Measurements from ENCODE around the gene ZFP69B.

ZFP69B gene

DNA sequence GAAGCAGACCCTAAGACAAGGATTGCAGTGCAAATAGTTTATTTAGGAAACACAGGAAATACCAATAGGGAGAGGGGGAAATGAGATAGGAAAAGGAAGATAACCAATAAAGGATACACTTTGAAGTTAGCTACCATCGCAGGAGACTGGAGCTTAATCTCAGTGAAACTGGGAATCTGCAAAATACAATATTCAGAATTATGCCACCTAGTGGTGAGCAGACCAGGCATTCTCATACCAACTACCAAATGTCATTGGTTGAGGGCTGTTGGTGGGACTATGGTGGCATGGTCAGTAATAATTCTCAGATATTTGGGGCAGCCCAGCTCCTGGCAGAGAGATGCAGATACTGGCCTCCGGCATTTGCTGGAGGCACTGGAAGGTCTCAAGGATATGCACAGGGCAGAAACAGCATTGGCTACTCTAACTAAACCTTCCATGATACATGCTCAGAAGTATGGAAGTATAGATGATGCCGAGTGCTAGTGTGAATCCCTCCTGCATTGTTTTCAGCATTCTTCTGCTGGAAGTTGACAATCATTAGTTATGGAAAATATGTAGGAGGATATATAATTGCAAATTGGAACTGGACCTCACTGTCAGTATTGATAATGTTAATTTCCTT is 11.8 kb upstream of the ZFP69B start:
- peak; percentile 59 for DNase-seq

DNA sequence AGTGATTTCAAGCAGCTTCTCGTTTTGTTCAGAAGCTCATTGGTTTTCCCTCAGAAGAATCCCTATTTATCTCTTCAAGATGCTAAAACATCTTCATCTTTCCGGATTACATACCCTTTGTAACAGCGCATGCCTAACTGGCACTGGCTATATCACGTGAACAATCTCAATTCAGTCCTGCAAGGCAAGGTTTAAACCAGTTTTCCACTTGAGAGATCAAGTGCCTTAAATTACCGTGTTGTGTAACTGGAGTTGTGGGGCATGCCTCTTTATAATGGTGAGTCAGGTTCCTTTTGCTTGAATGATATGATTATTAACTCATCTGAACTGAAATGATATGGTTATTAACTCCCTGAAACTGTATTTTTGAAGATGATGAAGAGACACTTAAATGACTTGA is 11.0 kb upstream of the ZFP69B start:
- no peak for DNase-seq

DNA sequence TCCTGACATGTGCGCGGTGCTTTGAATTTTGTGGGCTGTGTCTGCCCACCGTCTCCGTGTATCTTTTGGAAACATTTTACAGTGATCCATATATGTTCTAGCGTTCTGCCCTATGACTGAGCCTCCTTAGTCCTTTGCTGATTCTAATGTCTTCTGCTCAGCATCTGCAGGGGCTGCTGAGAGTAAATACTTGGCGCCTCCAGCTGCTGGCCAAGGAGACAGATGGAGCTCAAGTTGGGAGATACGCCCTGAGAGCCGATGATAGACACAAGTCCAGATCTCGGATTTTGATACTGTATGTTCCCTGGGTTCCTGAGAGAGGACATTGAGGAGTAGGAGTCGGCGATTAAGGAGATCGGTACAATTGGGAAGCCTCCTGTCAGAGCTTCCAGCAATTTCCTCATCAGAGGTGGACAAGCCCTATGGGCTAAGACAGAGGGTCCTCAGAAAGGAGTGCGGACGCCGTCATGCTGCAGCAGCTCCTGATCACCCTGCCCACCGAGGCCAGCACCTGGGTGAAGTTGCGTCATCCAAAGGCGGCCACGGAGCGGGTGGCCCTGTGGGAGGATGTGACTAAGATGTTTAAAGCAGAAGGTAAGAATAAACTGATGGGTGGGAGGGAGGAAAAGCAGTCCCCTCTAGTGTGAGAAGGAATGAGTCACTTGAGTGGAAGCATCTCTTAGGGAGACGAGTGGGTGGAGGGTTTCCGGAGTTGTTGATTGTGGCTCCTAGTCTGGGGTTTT is 390 bp downstream of the ZFP69B start:
- DNase-seq: peak; percentile 51

DNA sequence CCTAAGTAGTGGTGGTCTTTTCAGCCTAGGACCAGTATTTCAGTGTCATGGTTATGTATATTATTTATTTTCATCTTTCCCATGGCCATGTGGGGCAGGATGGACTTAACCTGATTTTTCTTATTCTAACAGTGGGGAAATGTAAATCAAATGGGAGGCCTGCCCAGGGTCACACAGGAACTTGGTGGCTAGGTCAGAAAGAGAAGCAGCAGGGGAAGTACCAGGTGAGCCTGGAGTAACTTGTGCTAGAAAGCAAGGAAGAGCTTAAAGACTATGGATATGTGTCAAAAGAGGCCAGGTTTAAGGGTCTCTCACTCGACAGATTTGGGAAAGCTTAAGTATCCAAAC is 936 bp downstream of the ZFP69B start:
- DNase-seq: no peak

DNA sequence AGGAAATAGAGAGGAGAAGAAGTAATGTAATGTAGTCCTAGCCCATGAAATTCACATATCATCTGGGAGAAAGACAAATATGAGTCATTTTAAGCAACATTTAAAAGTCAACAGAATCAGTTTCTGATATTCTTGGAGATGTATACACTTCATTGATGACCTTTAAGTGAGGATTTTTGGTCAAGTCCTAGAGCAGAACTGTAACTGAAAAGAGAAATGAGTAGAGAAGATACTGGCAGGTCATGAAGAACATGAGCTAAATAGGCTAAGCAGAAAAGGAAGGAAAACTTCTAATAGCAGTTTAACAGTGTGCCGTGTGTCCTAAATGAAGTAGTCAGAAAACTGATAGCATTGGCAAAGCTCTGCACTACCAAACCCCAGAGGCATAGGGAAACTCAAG is 4.6 kb downstream of the ZFP69B start:
- no peak for DNase-seq

DNA sequence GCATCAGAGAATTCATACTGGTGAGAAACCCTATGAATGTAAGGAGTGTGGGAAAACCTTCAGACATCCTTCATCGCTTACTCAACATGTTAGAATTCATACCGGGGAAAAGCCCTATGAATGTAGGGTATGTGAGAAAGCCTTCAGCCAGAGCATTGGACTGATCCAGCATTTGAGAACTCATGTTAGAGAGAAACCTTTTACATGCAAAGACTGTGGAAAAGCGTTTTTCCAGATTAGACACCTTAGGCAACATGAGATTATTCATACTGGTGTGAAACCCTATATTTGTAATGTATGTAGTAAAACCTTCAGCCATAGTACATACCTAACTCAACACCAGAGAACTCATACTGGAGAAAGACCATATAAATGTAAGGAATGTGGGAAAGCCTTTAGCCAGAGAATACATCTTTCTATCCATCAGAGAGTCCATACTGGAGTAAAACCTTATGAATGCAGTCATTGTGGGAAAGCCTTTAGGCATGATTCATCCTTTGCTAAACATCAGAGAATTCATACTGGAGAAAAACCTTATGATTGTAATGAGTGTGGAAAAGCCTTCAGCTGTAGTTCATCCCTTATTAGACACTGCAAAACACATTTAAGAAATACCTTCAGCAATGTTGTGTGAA is 12.8 kb downstream of the ZFP69B start:
- peak; percentile 30 for DNase-seq

DNA sequence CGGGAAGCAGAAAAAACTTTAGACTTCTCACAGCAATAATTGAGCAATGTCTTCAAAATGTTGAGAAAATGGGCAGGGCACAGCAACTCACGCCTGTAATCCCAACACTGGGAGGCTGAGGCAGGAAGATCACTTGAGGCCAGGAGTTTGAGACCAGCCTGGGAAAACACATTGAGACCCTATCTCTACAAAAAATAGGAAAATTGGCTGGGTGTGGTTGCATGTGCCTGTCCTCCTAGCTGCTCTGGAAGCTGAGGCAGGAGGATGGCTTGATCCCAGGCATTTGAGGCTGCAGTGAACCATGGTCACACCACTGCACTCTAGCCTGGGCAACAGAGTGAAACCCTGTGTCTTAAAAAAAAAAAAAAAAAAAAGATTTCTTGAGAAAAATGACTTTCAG is 19.1 kb downstream of the ZFP69B start:
- no peak for DNase-seq

DNA sequence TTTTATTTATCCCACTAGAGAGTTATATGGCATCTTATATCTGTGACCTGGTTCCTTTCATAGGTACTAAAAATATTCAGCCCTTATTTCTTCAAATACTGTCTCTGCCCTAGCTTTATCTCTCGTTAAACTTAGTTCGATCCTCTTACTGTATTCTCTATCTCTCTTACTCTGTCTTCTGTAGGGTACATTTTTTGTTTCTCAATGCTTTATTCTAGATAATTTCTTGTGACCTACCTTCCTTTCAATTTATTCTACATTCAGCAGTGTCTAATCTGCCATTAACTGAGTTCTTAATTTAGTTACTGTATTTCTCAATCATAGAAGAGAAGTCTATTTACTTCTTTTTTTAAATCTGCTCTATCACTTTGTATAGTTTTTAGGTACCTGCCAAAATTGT is 25.0 kb downstream of the ZFP69B start:
- no peak for DNase-seq

DNA sequence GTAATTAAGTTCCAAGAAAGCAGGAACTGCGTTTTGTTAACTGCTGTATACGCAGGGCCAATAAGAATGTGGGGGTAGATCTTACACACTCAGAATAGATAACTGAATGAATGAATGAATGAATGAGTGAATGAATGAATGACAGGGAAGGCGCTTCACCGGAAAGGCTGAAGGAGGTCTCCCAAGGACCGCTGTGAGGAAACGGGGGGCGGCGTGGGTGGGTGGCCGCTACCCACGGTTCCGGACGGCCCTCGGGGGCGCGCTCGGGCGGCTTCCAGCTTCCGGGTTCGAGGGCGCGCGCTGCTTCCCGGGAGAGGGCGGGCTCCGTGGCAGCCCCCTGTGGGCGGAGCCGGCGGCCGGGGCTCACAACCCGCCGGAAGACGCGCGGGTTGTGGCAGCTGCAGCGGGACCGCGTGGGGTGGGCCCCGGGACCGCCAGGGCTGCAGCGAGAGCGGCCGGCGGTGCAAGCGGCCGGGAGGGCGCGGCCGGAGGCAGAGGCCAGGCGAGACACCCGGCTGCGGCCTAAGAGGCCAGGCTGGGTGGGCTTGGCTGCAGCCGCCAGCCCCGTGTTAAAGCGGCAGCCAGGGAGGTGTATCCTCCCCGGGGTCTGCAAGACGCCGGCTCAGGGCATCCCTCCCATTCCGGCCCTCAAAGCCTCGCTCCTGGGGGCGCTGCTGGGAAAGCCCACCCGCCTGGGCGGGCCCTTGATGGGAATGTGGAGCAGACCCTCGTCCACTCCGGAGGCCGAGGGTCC is 26.8 kb downstream of the ZFP69B start, which contains the start of gene ZFP69:
ZFP69 (plus strand) TSS at position 367 of the 754 bp plus-strand sequence. CDS start 2,072 bp downstream, outside the sequence.
- peak; percentile 89 for DNase-seq

DNA sequence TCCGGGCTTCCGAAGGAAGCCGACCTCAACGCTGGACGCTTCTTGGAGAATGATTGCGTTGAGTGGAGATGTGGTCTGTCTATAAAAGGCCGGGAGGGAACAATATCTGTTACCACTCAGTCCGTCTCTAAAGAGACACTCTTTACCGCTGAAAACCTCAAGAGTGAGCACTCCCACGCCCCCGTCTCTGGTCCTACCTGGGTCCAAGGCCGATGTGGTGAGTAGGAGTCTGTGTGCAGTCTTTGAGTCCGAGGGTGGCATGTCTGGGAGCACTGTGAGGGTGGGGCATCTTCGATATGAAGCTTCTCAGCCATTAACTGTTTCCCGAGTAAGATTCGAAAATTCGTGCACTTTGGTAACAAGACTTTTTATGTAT is 27.4 kb downstream of the ZFP69B start:
- DNase-seq: peak; percentile 60

DNA sequence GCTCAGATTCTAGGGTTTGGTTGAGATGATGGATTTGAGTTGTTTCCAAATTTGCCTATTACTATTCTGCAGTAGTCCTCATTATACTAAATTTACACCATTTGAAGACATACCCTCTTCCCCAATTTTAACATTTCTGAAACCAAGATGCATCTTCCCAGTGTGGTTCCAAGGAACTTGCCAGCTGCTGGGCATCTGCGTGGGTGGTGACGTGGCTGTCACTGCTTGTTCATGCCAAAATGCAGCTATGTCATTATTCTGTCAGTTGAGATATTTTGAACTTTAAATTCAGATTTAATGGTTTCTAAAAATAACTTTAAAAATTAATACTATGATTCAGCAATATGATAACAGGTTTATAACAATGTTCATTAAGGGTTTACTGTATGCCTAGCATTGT is 28.0 kb downstream of the ZFP69B start:
- no peak for DNase-seq

DNA sequence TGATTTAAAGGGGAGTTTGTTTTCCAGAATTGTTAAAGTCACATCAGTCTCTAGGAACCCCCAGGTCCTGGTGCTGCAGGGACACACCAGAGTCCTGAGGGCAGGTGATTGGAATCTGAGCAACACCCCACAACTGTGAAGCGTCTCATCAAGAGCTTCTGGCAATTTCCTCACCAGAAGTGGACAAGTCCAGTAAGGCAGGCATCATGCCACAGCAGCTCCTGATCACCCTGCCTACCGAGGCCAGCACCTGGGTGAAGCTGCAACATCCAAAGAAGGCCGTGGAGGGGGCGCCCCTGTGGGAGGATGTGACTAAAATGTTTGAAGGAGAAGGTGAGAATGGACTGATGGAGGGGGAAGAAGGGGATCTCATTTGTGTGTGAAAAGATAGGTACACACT is 28.9 kb downstream of the ZFP69B start:
- no peak for DNase-seq

DNA sequence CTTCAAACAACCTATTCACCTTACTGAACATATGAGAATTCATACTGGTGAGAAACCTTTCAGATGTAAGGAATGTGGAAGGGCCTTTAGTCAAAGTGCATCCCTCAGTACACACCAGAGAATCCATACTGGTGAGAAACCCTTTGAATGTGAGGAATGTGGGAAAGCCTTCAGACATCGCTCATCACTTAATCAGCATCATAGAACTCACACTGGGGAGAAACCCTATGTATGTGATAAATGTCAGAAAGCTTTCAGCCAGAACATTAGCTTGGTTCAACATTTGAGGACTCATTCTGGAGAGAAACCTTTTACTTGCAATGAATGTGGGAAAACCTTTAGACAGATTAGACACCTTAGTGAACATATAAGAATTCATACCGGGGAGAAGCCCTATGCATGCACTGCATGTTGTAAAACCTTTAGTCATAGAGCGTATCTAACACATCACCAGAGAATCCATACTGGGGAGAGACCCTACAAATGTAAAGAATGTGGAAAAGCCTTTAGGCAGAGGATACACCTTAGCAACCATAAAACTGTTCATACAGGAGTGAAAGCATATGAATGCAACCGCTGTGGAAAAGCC is 45.1 kb downstream of the ZFP69B start:
- DNase-seq: no peak

DNA sequence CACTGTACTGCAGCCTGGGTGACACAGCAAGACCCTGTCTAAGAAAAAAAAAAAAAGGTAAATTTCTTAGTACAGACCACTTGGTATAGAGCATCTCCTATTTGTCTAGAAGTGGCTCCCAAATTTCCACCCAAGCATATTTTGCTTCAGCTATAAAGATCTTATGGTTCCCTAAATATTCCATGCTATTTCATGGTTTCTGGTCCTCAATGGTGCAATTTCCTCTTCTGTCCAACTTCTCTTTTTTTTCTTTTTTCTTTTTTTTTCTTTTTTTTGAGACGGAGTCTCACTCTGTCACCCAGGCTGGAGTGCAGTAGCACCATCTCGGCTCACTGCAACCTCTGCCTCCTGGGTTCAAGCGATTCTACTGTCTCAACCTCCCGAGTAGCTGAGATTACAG is 52.4 kb downstream of the ZFP69B start:
- peak; percentile 13 for DNase-seq

DNA sequence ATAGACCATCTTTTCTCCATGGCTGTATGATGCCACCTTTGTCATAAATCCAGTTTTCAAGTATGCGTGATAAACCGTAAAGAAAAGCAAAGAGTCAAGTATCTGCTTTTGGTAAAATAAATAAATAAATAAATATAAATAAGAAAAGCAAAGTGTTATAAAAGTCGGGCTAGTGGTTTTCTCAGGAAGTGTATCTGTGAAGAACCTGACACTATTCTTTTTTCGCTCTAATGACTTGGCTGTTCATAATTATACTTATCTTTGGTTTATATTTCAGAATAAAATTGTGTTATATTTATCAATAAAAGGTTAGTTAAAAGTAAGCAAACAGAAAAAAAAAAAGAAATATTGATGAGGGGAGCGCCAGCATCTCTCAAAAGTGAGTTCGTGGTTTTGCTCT is 57.7 kb downstream of the ZFP69B start:
- peak; percentile 4 for DNase-seq

DNA sequence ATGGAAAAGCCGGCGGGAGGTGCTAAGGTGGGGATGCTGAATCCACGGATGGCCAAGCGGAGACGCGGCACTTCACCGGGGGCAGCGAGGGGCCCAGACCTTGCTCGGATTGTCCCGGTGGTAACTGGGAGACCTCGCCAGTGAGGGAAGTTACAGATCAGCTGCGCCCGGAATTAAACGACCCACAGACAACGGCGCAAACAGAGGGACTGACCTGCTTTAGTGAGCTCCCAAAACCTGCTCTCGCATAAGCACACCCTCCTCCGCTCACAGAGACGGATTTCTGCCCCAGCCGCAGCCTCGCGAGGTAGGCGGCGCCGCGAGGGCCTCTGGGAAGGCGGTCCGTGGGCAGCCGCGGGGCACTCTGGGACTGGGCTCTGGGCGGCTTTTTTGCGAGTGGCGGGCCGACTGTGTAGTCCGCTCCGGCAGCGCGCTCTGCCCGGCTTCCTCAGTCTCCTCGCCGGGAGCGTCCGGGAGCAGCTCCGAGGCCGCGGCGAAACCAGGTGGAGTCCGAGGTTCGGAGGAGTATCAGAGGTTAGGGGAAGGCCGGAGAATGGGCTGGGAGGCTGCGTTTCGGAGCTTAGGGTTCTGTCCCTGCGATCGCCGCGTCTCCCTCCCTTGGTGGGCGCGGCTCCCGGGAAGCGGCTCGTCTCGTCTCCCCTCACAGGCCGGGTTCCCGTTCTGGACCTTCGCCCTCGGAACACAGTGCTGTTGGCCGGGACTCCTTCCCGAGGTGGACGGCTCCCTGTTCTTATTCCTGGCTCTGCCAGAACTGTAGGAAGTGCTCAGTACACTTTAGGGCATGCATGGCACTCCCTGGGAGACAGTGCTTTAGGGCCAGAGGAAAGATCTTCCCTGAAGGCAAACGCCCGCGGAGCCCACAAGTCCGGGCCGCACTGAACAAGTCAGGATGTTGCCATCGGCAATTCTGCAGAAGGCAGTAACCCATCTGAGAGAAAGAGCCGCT is 58.4 kb downstream of the ZFP69B start, which contains the start of gene EXO5:
EXO5 (plus strand) TSS at position 393 of the 967 bp plus-strand sequence. CDS start 5,778 bp downstream, outside the sequence.
- peak; percentile 89 for DNase-seq

Measured in hematopoietic multipotent progenitor cell treated with erythropoietin and hydrocortisone succinate and interleukin-3 and kit ligand, for 6 days (in vitro differentiated cells).